HG03442 (cell line): Measurements from ENCODE around the gene CHMP5.

Experiments used
- ATAC-seq: cut with Tn5 transposase; IDR thresholded peaks from one replicate; pipeline ENCODE4 v1.9.1; 2021; ENCODE audit warnings: mild to moderate bottlenecking, moderate library complexity; ENCODE audit not compliant: unreplicated experiment

Gene CHMP5

DNA sequence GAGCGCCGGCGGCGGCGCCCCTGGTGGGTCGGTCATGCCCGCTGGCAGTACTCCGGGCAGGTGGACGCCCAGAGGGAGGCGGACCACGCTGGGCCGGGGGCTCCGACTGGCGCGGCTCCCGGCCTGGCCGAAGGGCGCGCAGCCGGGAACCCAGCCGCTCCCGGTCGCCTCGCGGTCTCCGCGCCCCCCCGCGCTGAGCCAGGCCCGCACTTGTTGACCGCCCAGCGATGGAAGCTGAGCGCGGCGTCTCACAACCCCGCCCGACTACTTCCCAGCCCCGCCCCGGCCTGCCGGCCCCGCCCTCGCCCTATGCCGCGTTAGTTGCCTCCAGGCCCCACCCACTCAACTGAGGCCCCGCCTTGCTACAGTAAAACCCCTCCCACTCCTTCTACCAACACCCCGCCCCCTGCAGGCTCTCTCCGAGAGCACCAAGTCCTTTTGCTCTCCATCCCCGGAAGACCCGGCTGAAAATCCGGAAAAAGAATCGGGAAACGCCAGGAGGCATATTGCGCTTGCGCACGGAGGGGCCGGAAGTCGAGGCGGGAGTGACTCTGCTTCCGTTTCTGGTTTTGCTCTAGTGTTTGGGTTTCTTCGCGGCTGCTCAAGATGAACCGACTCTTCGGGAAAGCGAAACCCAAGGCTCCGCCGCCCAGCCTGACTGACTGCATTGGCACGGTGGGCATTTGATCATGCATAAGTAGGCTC is at the start of gene CHMP5, which contains the start of gene BAG1:
TSS of gene CHMP5 (plus strand) at position 577 of the 705 bp plus-strand sequence. CDS start at position 607, 30 bp downstream.
TSS of gene BAG1 (minus strand) at position 236 of the 705 bp plus-strand sequence.
- peak; percentile 79 for ATAC-seq

GRCh38 chr9:33220681-33221567 is 43.9 kb upstream of the CHMP5 start:
- peak; percentile 40 for ATAC-seq

DNA sequence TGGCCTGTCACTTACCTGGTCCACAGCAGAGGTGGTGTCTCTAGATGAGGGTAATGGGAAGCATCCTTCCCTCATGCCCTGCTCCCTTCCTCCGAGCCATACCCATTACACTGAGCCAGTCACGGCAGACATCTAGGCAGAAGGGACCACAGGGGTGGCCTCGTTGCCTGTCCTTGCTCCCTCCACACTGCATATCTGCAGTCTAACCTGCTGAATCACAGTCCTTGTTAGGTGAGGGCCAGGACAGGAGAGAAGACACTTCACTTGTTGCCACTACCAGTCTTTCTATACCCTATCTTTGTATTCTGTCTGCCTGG is 43.3 kb upstream of the CHMP5 start:
- ATAC-seq, result peak; percentile 13

DNA sequence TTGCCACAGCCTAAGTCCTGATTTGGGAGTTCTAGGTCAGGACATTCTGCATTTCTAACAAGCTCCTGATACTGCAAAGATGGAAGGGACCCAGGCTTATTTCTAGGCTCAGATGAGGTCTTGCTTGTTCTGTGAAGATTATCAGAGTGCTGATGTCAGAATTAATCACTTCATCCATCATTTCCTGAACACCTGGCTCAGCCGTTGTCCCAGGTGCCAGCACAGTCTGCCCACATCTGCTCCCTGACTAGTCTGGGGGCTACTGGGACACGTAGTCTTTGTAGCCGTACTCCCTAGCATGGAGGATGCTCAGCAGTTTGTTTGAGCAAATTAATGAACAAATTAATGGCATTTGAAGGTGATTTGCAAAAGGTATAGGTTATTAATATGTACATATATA is 42.8 kb upstream of the CHMP5 start:
- no peak for ATAC-seq

GRCh38 chr9:33223696-33224095 is 41.2 kb upstream of the CHMP5 start:
- no peak for ATAC-seq

GRCh38 chr9:33225319-33226147 is 39.3 kb upstream of the CHMP5 start:
- ATAC-seq, result no peak

GRCh38 chr9:33227008-33227398 is 37.8 kb upstream of the CHMP5 start:
- peak; percentile 58 for ATAC-seq

DNA sequence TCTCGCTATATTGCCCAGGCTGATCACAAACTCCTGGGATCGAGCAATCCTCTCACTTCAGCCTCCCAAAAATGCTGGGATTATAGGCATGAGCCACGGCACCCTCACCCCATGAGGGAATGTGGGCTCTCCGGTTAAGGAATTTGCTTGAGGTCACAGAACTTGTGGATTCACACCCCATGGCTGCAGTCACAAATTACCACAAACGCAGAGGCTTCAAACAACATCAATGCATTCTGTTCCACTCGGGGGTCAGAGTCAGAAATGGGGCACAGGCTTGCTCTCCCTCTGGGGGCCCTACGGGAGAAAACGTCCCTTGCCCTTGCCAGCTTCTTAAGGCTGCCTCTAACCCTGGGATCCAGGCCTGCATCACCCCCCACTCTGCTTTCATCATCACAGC is 37.1 kb upstream of the CHMP5 start:
- ATAC-seq, result no peak

- no peak for ATAC-seq
These were observed 36.2 kb upstream of the CHMP5 start for GRCh38 chr9:33228606-33229005.

GRCh38 chr9:33229359-33230114 is 35.3 kb upstream of the CHMP5 start:
- no peak for ATAC-seq

DNA sequence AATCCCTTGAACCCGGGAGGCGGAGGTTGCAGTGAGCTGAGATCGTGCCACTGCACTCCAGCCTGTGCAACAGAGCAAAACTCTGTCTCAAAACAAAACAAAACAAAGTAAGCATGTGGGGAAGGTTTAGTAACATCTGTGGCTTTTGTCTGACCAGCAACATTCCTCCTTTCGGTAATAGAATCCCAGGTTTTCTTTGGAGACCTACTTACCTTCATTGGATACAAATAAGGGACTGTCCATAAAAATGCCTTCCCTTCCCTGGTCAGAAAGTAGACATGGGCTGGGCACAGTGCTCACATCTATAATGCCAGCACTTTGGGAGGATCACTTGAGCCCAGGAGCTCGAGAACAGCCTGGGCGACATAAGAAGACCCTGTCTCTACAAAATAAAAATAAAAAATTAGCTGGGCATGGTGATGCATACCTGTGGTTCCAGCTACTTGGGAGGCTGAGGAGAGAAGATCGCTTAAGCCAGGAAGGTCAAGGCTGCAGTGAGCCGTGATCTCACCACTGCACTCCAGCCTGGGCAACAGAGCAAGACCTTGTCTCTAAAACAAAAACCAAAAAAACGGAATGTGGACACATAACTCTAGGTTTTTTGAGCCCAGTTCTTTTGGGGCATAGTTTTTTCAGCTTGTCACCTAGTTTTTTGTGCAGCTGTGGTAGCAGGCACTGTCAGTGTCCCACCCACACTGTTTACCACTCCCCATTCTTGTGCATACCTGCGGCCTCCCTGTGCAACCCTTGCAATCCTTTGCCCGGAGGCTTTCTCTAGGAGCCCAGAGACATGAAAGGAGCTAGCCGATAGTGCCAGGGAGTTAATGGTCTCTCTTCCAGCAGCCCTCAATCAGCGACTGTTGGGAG is 33.9 kb upstream of the CHMP5 start:
- no peak for ATAC-seq

GRCh38 chr9:33231623-33231942 is 33.3 kb upstream of the CHMP5 start:
- no peak for ATAC-seq

DNA sequence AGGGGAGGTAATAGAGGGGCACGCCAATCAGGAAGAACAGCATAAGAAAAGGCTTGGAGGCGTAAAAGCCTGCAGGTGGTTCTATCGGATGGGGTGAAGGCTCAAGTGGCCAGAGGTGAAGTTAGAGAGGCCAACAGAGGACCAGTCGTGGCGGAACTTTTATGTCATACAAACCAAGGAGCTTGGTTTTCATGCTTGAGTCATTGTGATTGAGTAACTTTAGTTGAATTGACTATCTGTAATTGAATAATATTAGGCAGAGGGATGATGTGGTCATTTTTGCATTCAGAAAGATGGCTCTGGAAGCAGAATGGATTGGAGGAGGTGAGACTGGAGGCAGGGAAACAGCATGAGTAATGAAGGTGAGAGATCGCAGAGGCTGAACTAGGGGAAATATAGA is 32.0 kb upstream of the CHMP5 start:
- no peak for ATAC-seq

GRCh38 chr9:33233626-33234342 is 31.1 kb upstream of the CHMP5 start:
- no peak for ATAC-seq

GRCh38 chr9:33234511-33235467 is 30.1 kb upstream of the CHMP5 start:
- peak; percentile 54 for ATAC-seq

- no peak for ATAC-seq
These were observed 28.3 kb upstream of the CHMP5 start for GRCh38 chr9:33236571-33236970.

GRCh38 chr9:33239921-33240320 is 24.9 kb upstream of the CHMP5 start, which contains the start of gene SPINK4:
TSS of gene SPINK4 (plus strand) at chr9:33240167. CDS start at chr9:33240209, 42 bp downstream.
- ATAC-seq, result no peak

DNA sequence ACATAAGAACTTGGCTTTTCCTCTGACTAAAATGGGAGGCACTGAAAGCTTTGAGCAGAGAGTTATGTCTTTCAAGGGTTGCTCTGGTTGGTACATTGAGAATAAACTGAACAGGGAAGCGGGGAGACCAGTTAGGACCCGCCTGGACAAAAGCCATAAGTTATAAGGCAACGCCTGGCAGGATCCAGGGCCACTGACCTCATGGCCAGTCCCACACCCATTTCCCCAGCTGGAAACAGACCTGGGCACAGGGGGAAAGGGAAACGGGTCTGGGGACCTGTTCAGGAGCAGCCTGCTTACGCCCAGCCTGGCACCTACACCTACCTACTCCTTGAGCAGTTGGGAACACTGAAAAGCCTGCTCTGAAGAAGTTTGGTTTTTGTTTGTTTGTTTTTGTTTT is 23.6 kb upstream of the CHMP5 start:
- no peak for ATAC-seq
